ENCODE data around the gene DMTF1. TPM values are rescaled to one million over a fixed set of nuclear protein-coding genes. Genes with fewer than 3 reads are reported as not detected.

Gene DMTF1
- total RNA-seq, 1 donor, result 70.6 TPM

GRCh38 chr7:87128861-87129267, 23.4 kb upstream of the DMTF1 start:
- H3K4me2 ChIP-seq (ENCODE audit: insufficient read depth, low read length), result no peak overlapping the region
- no peak for DNase-seq (ENCODE audit: insufficient read length, low spot score, missing footprints)

GRCh38 chr7:87129332-87129731, 22.9 kb upstream of the DMTF1 start:
- TF ChIP-seq CTCF (IDR thresholded peaks at IDR 0.05; ENCODE audit: extremely low read depth, low read depth, low read length), result no peak
- no peaks in the 10 kb centered on the region for H3K9me3 ChIP-seq (ENCODE audit: low read depth, low read length)
- H3K4me3 ChIP-seq (ENCODE audit: insufficient read depth, low read length), result no peak overlapping the region
- no peaks in the 10 kb centered on the region for H3K27me3 ChIP-seq (ENCODE audit: insufficient read depth, low read length)
- H4K20me1 ChIP-seq (ENCODE audit: insufficient read depth, low read length), result no peaks in the 10 kb centered on the region
- no peaks in the 10 kb centered on the region for H3K36me3 ChIP-seq (ENCODE audit: insufficient read depth, low read length)
- no peak overlapping the region for H3K27ac ChIP-seq (ENCODE audit: low read depth, low read length)
- no peak overlapping the region for H2AFZ ChIP-seq (ENCODE audit: low read length)
- H3K4me1 ChIP-seq (ENCODE audit: insufficient read depth, low read length), result no peaks in the 10 kb centered on the region
- H3K79me2 ChIP-seq (ENCODE audit: insufficient read depth, low read length), result no peaks in the 10 kb centered on the region
- no peak for DNase-seq (ENCODE audit: insufficient read length, low spot score, missing footprints)
- H3K4me2 ChIP-seq (ENCODE audit: insufficient read depth, low read length), result no peak overlapping the region

More at GRCh38 chr7:87128861-87129267, 23.4 kb upstream of the DMTF1 start:
- H3K4me3 ChIP-seq (ENCODE audit: insufficient read depth, low read length), result no peak overlapping the region
- no peaks in the 10 kb centered on the region for H3K4me1 ChIP-seq (ENCODE audit: insufficient read depth, low read length)
- no peak overlapping the region for H2AFZ ChIP-seq (ENCODE audit: low read length)
- no peaks in the 10 kb centered on the region for H3K9me3 ChIP-seq (ENCODE audit: low read depth, low read length)
- H3K79me2 ChIP-seq (ENCODE audit: insufficient read depth, low read length), result no peaks in the 10 kb centered on the region
- H4K20me1 ChIP-seq (ENCODE audit: insufficient read depth, low read length), result no peaks in the 10 kb centered on the region
- no peak for TF ChIP-seq CTCF (IDR thresholded peaks at IDR 0.05; ENCODE audit: extremely low read depth, low read depth, low read length)
- H3K27me3 ChIP-seq (ENCODE audit: insufficient read depth, low read length), result no peaks in the 10 kb centered on the region
- no peaks in the 10 kb centered on the region for H3K36me3 ChIP-seq (ENCODE audit: insufficient read depth, low read length)
- H3K27ac ChIP-seq (ENCODE audit: low read depth, low read length), result no peak overlapping the region

GRCh38 chr7:87129848-87130247, 22.4 kb upstream of the DMTF1 start:
- Histone ChIP-seq H2AFZ (ENCODE audit: low read length) (no peak overlapping the region), H3K9me3 (ENCODE audit: low read depth, low read length) (no peaks in the 10 kb centered on the region)
- DNase-seq (ENCODE audit: insufficient read length, low spot score, missing footprints), result no peak

GRCh38 chr7:87131771-87132170, 20.5 kb upstream of the DMTF1 start:
- Histone ChIP-seq H2AFZ (ENCODE audit: low read length) (no peak overlapping the region), H3K36me3 (ENCODE audit: insufficient read depth, low read length) (no peaks in the 10 kb centered on the region), H3K4me2 (ENCODE audit: insufficient read depth, low read length) (no peak overlapping the region), H3K9me3 (ENCODE audit: low read depth, low read length) (no peaks in the 10 kb centered on the region), H3K4me1 (ENCODE audit: insufficient read depth, low read length) (no peaks in the 10 kb centered on the region), H3K27me3 (ENCODE audit: insufficient read depth, low read length) (no peaks in the 10 kb centered on the region), H3K79me2 (ENCODE audit: insufficient read depth, low read length) (no peaks in the 10 kb centered on the region), H3K27ac (ENCODE audit: low read depth, low read length) (no peak overlapping the region), H4K20me1 (ENCODE audit: insufficient read depth, low read length) (no peaks in the 10 kb centered on the region), H3K4me3 (ENCODE audit: insufficient read depth, low read length) (no peak overlapping the region)
- TF ChIP-seq CTCF (IDR thresholded peaks at IDR 0.05; ENCODE audit: extremely low read depth, low read depth, low read length), result no peak
- no peak for DNase-seq (ENCODE audit: insufficient read length, low spot score, missing footprints)

More at GRCh38 chr7:87129848-87130247, 22.4 kb upstream of the DMTF1 start:
- no peak overlapping the region for H3K27ac ChIP-seq (ENCODE audit: low read depth, low read length)
- no peaks in the 10 kb centered on the region for H3K27me3 ChIP-seq (ENCODE audit: insufficient read depth, low read length)
- H3K4me1 ChIP-seq (ENCODE audit: insufficient read depth, low read length), result no peaks in the 10 kb centered on the region
- TF ChIP-seq CTCF (IDR thresholded peaks at IDR 0.05; ENCODE audit: extremely low read depth, low read depth, low read length), result no peak
- H3K4me2 ChIP-seq (ENCODE audit: insufficient read depth, low read length), result no peak overlapping the region
- no peaks in the 10 kb centered on the region for H4K20me1 ChIP-seq (ENCODE audit: insufficient read depth, low read length)
- H3K4me3 ChIP-seq (ENCODE audit: insufficient read depth, low read length), result no peak overlapping the region
- H3K36me3 ChIP-seq (ENCODE audit: insufficient read depth, low read length), result no peaks in the 10 kb centered on the region
- H3K79me2 ChIP-seq (ENCODE audit: insufficient read depth, low read length), result no peaks in the 10 kb centered on the region

All from osteoblast (primary cell).